Lower leg skin (tissue), 3 donors: ENCODE results near the gene TMEM121B.

Source experiments
- CTCF ChIP-seq, 3 donors: fragments of 450-650 bp; IDR thresholded peaks; one replicate each; pipeline ENCODE4 v1.5.1; 2016; ENCODE audit warnings: antibody characterized with exemption in 3 of 3, mild to moderate bottlenecking in 3 of 3, moderate library complexity in 2 of 3
- POLR2A ChIP-seq, 2 donors: fragments of 450-650 bp; IDR thresholded peaks; one replicate each; pipeline ENCODE4 v1.6.1; 2016 to 2017; ENCODE audit warnings: antibody characterized with exemption in 2 of 2, mild to moderate bottlenecking in 1 of 2, moderate library complexity in 1 of 2

GRCh38 chr22:17106161-17106784 is 14.9 kb downstream of the TMEM121B start:
- TF ChIP-seq CTCF (IDR thresholded peaks at IDR 0.05), result no peak
- no peak for TF ChIP-seq POLR2A (IDR thresholded peaks at IDR 0.05)
